Astrocyte (in vitro differentiated cells and primary cell): ENCODE results near the gene TRERF1. TPM values are rescaled to one million over a fixed set of nuclear protein-coding genes. Genes with fewer than 3 reads are reported as not detected.

Experiments
- DNase-seq: peaks from one replicate; pipeline ENCODE4 v3.0.0-alpha.2; 2010; ENCODE audit warnings: low read depth
- FAIRE-seq: peaks from 2 replicates; lab custom pipeline; 2011; peaks lifted over from hg19 to GRCh38; lab: Jason Lieb, UNC
- H2AFZ ChIP-seq: 2 replicates; pipeline ENCODE4 v1.6.0; 2012; ENCODE audit warnings: low read depth, low read length, inconsistent platforms
- H3K27ac ChIP-seq: 2 replicates; pipeline ENCODE4 v1.5.1; 2011; ENCODE audit warnings: low read depth, low read length, inconsistent platforms
- H3K27me3 ChIP-seq: 2 replicates; pipeline ENCODE4 v1.6.0; 2011; ENCODE audit warnings: low read length, inconsistent platforms; ENCODE audit not compliant: insufficient read depth
- H3K36me3 ChIP-seq: 2 replicates; pipeline ENCODE4 v1.5.1; 2011; ENCODE audit warnings: low read length, inconsistent platforms; ENCODE audit not compliant: insufficient read depth
- H3K4me1 ChIP-seq: 2 replicates; pipeline ENCODE4 v1.5.1; 2011; ENCODE audit warnings: low read length, inconsistent platforms; ENCODE audit not compliant: insufficient read depth
- H3K4me2 ChIP-seq: 2 replicates; pipeline ENCODE4 v1.6.0; 2012; ENCODE audit warnings: low read length, inconsistent platforms
- H3K4me3 ChIP-seq: 2 replicates; pipeline ENCODE4 v1.5.1; 2011; ENCODE audit warnings: low read depth, mild to moderate bottlenecking, low read length, inconsistent platforms; ENCODE audit not compliant: insufficient read depth
- H3K79me2 ChIP-seq: 2 replicates; pipeline ENCODE4 v1.6.0; 2012; ENCODE audit warnings: mild to moderate bottlenecking, low read length, inconsistent platforms; ENCODE audit not compliant: insufficient read depth
- H3K9ac ChIP-seq: 2 replicates; pipeline ENCODE4 v1.6.0; 2012; ENCODE audit warnings: mild to moderate bottlenecking, low read length, inconsistent platforms
- H3K9me3 ChIP-seq: 2 replicates; pipeline ENCODE4 v1.5.1; 2012; ENCODE audit warnings: low read depth, mild to moderate bottlenecking, low read length, inconsistent platforms; ENCODE audit not compliant: insufficient read depth
- H4K20me1 ChIP-seq: 2 replicates; pipeline ENCODE4 v1.6.0; 2012; ENCODE audit warnings: low read length, inconsistent platforms; ENCODE audit not compliant: insufficient read depth
- H3K27ac Mint-ChIP-seq: one replicate; pipeline ENCODE4 v1.8.0; 2021; ENCODE audit warnings: mild to moderate bottlenecking, mixed read lengths; ENCODE audit not compliant: unreplicated experiment
- H3K27me3 Mint-ChIP-seq: one replicate; pipeline ENCODE4 v1.8.0; 2021; ENCODE audit warnings: low read depth, mixed read lengths; ENCODE audit not compliant: unreplicated experiment
- H3K36me3 Mint-ChIP-seq: one replicate; pipeline ENCODE4 v1.8.0; 2021; ENCODE audit warnings: low read depth, mixed read lengths; ENCODE audit not compliant: unreplicated experiment
- H3K4me1 Mint-ChIP-seq: one replicate; pipeline ENCODE4 v1.8.0; 2021; ENCODE audit warnings: low read depth, mixed read lengths; ENCODE audit not compliant: unreplicated experiment
- H3K4me3 Mint-ChIP-seq: one replicate; pipeline ENCODE4 v1.8.0; 2021; ENCODE audit warnings: mild to moderate bottlenecking, moderate library complexity, mixed read lengths; ENCODE audit not compliant: unreplicated experiment
- H3K9me3 Mint-ChIP-seq: one replicate; pipeline ENCODE4 v1.8.0; 2021; ENCODE audit warnings: mild to moderate bottlenecking, mixed read lengths; ENCODE audit not compliant: unreplicated experiment
- EZH2 ChIP-seq: IDR thresholded peaks from 2 replicates; pipeline ENCODE4 v1.6.1; 2012; ENCODE audit warnings: mild to moderate bottlenecking, low read length, inconsistent platforms; ENCODE audit not compliant: insufficient read depth
- total RNA-seq: library from RNA; stranded (reverse); gene quantifications from 2 replicates; pipeline ENCODE4 v1.2.1, GENCODE V29; 2021
- TF ChIP-seq, protein P1 (sequence below): IDR thresholded peaks from 2 replicates; pipeline ENCODE4 v1.5.1; 2011; ENCODE audit warnings: low read depth, mild to moderate bottlenecking, inconsistent platforms, low read length, moderate library complexity; ENCODE audit not compliant: insufficient read depth

The TRERF1 gene
- total RNA-seq, 1 donor from 2014 or later = 8.6 TPM

DNA sequence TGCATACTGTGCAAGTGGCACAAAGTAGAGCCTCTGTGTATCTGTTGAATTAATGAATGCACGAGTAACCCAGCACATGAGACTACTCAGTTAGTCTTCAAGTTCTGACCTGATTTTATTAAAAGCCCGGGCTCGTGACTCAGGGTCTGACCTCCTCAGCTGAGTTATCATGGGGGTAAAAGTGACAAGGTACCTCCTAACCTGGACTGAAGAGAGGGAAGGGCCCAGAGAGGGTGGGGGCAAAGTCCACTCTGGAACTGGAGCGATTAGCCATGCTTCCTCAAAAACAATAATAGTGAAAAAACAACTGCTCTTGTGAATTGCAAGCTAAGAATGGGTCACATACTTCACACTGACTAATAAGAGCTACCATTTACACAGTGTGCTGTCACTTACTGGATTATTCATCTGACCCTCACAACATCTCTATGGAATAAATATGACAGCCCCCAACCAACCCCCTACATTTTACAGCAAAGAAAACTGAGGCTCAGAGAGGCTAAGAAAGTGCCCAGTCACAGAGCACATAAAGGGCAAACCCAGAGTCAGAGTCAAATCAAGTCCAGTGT lies 26.7 kb downstream of the TRERF1 start:
- Histone ChIP-seq H3K36me3 (no peaks in the 10 kb centered on the region), H3K4me2 (no peak overlapping the region), H3K9ac (no peak overlapping the region), H3K4me1 (no peaks in the 10 kb centered on the region), H2AFZ (no peak overlapping the region), H3K27me3 (no peaks in the 10 kb centered on the region), H3K27ac (no peak overlapping the region), H4K20me1 (peaks cover 27% of the 10 kb centered on the region), H3K4me3 (no peak overlapping the region), H3K9me3 (no peaks in the 10 kb centered on the region), H3K79me2 (peaks cover 12% of the 10 kb centered on the region)
- Mint-ChIP-seq H3K4me1 (peaks cover 18% of the 10 kb centered on the region), H3K9me3 (no peaks in the 10 kb centered on the region), H3K27me3 (no peaks in the 10 kb centered on the region), H3K36me3 (peaks cover 18% of the 10 kb centered on the region), H3K27ac (no peak overlapping the region), H3K4me3 (no peak overlapping the region)
- no peak for FAIRE-seq
- no peak for DNase-seq
- TF ChIP-seq, protein P1, sequence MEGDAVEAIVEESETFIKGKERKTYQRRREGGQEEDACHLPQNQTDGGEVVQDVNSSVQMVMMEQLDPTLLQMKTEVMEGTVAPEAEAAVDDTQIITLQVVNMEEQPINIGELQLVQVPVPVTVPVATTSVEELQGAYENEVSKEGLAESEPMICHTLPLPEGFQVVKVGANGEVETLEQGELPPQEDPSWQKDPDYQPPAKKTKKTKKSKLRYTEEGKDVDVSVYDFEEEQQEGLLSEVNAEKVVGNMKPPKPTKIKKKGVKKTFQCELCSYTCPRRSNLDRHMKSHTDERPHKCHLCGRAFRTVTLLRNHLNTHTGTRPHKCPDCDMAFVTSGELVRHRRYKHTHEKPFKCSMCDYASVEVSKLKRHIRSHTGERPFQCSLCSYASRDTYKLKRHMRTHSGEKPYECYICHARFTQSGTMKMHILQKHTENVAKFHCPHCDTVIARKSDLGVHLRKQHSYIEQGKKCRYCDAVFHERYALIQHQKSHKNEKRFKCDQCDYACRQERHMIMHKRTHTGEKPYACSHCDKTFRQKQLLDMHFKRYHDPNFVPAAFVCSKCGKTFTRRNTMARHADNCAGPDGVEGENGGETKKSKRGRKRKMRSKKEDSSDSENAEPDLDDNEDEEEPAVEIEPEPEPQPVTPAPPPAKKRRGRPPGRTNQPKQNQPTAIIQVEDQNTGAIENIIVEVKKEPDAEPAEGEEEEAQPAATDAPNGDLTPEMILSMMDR = no peak
- no peak for TF ChIP-seq EZH2

DNA sequence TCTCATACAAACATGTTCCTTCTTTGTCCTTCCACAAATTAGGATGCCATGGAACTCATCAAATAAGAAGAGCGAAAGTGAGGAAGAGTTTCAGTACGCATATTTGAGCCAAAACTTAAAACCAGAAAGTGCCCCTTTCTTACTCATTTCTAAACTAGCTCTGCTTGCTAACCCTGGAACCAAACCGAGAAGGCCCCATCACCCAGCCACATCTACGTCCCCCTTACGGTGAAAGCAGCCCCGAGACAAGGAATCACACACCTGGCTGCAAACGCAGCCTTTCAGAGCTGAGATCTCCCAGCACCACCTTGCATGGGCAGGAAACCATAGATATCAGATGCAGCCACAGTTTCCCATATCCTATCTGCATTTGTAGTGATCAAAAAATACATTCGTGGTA lies 28.5 kb downstream of the TRERF1 start:
- no peaks in the 10 kb centered on the region for H3K9me3 Mint-ChIP-seq
- no peak for FAIRE-seq

DNA sequence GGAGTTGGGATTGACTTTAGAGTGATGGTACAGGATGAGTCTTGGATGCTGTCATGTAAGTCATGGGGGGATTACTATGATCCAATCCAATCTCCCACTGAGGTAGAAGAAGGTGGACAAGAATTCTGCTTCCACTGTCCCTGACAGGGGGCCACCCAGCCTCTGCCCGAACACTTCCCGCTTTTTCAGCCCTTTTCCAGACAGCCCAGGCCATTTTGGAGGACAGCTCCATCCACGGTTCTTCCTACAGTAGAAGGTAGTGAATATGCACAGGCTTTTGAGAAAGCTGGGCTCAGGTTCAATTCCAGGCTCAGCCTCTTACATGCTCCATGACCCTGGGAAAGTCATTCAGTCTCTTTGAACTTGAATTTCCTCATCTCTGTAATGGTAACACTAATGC lies 31.0 kb downstream of the TRERF1 start:
- FAIRE-seq = no peak
- H3K4me1 Mint-ChIP-seq = peaks cover 16% of the 10 kb centered on the region

More for the DNA sequence above, 28.5 kb downstream of the TRERF1 start:
- Histone ChIP-seq H2AFZ (no peak overlapping the region), H3K27ac (no peak overlapping the region), H3K4me1 (no peaks in the 10 kb centered on the region), H3K36me3 (no peaks in the 10 kb centered on the region), H3K4me3 (no peak overlapping the region), H3K9me3 (no peaks in the 10 kb centered on the region), H3K4me2 (no peak overlapping the region), H3K79me2 (peaks cover 12% of the 10 kb centered on the region), H3K27me3 (no peaks in the 10 kb centered on the region), H4K20me1 (peaks cover 39% of the 10 kb centered on the region), H3K9ac (no peak overlapping the region)
- Mint-ChIP-seq H3K27ac (no peak overlapping the region), H3K4me1 (peaks cover 15% of the 10 kb centered on the region), H3K36me3 (peaks cover 12% of the 10 kb centered on the region), H3K27me3 (peaks cover 2% of the 10 kb centered on the region), H3K4me3 (no peak overlapping the region)
- DNase-seq = no peak
- TF ChIP-seq, protein P1 = no peak
- TF ChIP-seq EZH2 = no peak

More for the DNA sequence above, 31.0 kb downstream of the TRERF1 start:
- TF ChIP-seq EZH2 = no peak
- TF ChIP-seq, protein P1 = no peak
- no peaks in the 10 kb centered on the region for H3K9me3 ChIP-seq
- Mint-ChIP-seq H3K36me3 (peaks cover 11% of the 10 kb centered on the region), H3K27ac (no peak overlapping the region), H3K4me3 (no peak overlapping the region), H3K9me3 (no peaks in the 10 kb centered on the region), H3K27me3 (peaks cover 2% of the 10 kb centered on the region)
- no peak for DNase-seq
- peaks cover 40% of the 10 kb centered on the region for H4K20me1 ChIP-seq
- H3K79me2 ChIP-seq = peaks cover 18% of the 10 kb centered on the region
- no peaks in the 10 kb centered on the region for H3K36me3 ChIP-seq
- H3K4me2 ChIP-seq = no peak overlapping the region
- no peak overlapping the region for H3K27ac ChIP-seq
- no peak overlapping the region for H3K9ac ChIP-seq
- no peak overlapping the region for H2AFZ ChIP-seq
- H3K4me3 ChIP-seq = no peak overlapping the region
- no peaks in the 10 kb centered on the region for H3K27me3 ChIP-seq
- no peaks in the 10 kb centered on the region for H3K4me1 ChIP-seq
